Endothelial cell of umbilical vein (primary cell): Measurements from ENCODE around the gene EML1.

Experiments
- CTCF ChIP-seq, 2 donors: IDR thresholded peaks; 1 replicate in 1 of 2; 2 replicates in 1 of 2; pipeline ENCODE4 v1.5.1; 2011; ENCODE audit warnings: low read length in 2 of 2, mild to moderate bottlenecking in 2 of 2, moderate library complexity in 2 of 2, control low read depth in 1 of 2, inconsistent platforms in 1 of 2, low read depth in 1 of 2; ENCODE audit not compliant: insufficient read depth in 1 of 2; ENCODE audit errors: extremely low read depth in 1 of 2
- EZH2 ChIP-seq: IDR thresholded peaks from 2 replicates; pipeline ENCODE4 v1.6.1; 2012; ENCODE audit warnings: borderline replicate concordance, low read depth, mild to moderate bottlenecking, moderate library complexity, low read length, inconsistent platforms; ENCODE audit not compliant: severe bottlenecking
- POLR2A ChIP-seq: IDR thresholded peaks from 2 replicates; pipeline ENCODE4 v1.6.1; 2012; ENCODE audit warnings: low read depth, mild to moderate bottlenecking, control low read depth, low read length

- TF ChIP-seq EZH2 (no peak), CTCF (IDR thresholded peaks at IDR 0.05; ENCODE audit: extremely low read depth in 1 of 2, insufficient read depth in 1 of 2, low read depth in 1 of 2, low read length in 2 of 2) (no peak), POLR2A (no peak)
These were observed 12.7 kb downstream of the EML1 start for GRCh38 chr14:99805757-99806439.
